Hematopoietic multipotent progenitor cell treated with erythropoietin and hydrocortisone succinate and interleukin-3 and kit ligand, for 17 days (in vitro differentiated cells): ENCODE measurements around the gene STX16.
A peak's percentile ranks its signal among the peaks of the same experiment; 100 is the strongest.
"Not testable (repeated sequence)": the region's sequence is repeated elsewhere in the genome, so short reads cannot be mapped to it uniquely, and the experiment has no call there.

Source experiments
- DNase-seq: peaks from one replicate; pipeline ENCODE4 v3.0.0-alpha.2; 2015; ENCODE audit warnings: low spot score

STX16 gene

GRCh38 chr20:58636396-58636982 is 14.6 kb upstream of the STX16 start:
- DNase-seq = no peak

DNA sequence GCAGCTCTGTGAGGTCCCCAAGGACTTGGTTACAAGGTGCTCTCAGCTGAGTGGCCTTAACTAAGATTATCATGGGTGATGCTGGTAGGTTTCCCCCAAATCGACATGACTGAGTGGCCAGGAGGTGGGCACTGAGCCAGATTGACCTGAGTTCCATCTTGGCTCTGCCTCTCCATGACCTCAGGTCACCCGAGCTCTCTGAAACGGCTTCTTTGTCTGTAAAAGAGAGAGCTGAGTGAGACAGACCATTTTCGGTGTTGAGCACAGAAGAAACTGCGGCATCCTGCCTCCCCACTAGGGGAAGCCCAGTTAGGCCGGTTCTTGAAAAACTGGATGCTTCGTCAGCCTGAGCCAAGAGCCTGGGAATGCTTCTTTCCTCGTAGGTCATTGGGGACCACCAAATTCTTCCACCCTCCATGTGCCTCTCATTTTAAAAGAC is 14.1 kb upstream of the STX16 start:
- no peak for DNase-seq

GRCh38 chr20:58637466-58638213 is 13.4 kb upstream of the STX16 start:
- DNase-seq = no peak

- DNase-seq = no peak
Measured at GRCh38 chr20:58638467-58639181, 12.5 kb upstream of the STX16 start.

DNA sequence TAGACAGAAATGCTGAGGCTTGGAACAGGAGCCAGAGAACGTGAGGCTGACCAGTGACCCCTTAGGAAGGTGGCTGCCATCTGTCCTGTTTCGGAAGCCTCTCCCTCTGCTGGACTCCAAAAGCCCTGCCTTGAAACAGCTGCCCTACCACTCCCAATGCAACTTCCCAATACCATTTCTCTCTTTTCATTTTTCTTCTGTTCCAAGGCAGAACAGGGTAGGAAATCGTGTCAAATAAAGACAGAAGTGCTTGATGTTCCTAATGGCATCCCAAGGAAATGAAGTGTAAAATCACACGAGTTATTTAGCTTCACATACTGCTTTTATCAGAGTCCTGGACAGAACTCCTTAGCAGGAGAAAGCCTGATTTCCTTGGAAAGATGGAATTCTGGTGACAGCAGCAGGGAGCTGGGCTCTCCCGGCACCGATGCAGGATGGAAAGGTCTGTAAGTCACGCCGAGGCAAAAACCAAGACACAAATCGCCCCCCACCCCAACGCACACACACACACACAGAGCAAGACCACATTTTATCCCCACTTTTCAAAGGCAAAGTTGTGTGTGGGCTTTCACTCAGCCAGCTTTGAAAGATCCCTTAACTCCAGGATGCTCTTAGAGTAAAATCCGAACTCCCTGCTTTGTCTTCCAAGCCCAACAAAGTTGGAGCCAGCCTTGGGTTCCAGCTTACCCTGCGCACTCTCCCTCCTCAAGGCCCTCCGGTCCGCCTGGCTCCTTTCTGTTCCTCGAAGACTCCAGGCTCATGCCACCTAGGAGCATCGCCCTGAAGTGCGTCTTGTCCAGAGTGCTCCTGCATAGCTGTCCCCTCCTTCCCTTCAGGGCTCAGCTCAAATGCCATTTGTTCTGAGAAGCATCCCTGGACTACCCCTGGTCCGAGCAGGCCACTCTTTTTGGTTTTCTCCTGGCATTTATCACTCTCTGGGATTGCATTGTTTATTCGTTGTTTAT is 11.6 kb upstream of the STX16 start:
- DNase-seq = no peak

DNA sequence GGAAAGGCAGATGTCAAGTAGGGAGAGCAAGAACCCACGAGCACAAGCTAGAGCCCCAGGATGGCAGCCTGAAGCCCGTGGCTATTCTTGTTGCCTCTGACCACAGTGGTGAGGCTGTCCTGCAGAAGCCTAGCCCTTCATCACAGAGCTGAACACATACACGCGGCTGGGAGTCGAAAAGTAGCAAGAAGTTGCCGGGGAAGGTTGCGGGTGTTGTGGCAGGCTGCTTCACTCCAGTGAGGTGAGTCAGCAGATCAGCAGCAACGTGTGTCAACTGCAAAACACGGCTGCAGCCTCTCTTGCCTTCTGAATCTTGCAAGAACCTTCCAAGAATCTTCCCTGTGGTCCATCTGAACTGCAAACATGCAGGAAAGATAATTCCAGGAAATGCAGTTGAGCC is 10.6 kb upstream of the STX16 start:
- DNase-seq = no peak

DNA sequence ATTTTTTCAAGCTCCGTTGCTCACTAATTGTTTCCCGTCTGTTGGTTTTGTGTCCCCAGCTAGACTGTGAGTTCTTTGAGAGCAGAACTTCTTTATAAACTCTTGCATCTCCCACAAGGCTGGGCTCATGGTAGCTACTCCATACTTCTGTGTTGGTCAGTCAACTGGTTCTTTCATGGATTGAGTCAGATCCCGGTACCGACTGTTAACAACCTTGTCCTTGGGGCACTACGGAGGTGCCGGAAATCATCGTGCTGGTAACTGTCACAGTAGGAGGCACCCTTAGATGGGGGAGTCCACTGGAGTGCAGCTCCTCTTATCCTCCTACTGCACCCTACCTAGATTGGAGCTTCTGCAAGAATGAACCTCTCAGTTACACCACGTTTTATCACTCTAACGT is 8.6 kb upstream of the STX16 start:
- DNase-seq = no peak

DNA sequence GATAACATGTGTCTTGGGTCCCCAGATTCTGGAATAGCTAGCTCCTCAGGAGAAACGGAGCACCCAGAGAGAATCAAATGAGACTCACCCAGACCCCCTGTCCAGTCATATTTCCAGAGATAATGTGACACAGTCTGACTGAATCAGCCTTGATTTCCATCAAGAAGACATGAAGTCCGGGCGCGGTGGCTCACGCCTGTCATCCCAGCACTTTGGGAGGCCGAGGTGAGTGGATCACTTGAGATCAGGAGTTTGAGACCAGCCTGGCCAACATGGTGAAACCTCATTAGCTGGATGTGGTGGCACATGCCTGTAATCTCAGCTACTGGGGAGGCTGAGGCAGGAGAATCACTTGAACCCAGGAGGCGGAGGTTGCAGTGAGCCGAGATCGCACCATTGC is 8.2 kb upstream of the STX16 start:
- DNase-seq = not testable (repeated sequence)

DNA sequence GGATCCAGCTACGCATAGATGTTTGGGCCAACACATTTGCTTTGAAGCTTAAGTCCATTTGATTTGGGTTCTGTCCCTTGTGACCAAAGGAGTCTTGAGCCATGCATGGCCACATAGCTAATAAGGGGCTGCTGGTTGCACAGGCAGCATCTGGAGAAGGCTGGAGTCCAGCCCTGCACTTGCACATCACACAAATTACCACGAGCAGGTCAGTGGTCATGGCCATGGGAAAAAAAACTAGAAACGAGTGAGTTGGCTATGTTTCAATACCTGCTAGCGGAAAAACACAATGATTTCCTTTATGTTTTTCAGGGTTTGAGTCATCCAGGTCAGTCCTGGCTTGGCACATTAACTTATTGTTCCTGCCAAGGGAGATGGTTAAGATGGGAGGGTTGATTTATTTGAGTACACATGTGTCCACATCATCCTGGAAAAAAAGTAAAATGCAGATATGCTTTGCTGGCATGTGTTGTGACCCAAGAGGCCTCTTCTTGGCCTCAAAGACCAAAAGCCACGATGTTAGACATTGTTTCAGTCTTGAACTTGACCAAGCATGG is 5.6 kb upstream of the STX16 start:
- no peak for DNase-seq

DNA sequence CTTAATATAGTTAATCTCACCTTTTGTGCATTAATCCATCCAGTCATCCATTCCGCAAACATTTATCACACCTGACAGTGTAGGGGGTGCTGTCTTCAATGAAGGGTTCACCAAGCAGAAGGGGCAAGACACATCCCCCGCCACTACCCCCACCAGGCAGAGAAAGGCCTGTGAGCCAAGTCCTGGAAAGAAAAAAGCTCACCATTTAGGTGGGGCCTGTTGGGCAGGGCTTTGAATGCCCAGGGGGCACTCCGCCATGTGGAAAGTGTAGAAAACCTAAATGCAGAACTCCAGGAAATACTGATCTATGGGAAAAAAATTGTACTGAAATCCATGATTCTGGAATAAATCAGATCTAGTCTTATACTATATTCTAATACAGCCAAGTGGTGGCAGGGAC is 4.8 kb upstream of the STX16 start:
- DNase-seq = no peak

DNA sequence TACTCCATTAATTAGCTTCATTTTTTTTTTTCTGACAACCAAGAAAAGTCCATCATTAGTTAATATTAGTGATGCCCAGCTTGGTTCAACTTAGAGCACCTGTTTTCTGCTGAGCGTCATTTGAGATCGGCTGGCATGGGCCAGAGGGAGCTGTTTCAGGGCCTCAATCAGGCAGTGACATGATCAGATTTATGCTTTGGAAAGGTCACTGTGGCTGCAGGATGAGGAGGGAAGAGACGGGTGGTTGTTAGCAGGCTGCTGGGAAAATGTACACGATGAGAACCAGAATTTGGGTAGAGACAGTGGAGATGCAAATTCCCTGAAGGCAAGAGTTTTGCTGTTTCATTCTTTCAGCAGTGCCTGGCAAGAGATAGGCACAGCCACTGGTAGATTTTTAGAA is 4.4 kb upstream of the STX16 start:
- DNase-seq = no peak

GRCh38 chr20:58647162-58647795 is 3.8 kb upstream of the STX16 start:
- DNase-seq = no peak

DNA sequence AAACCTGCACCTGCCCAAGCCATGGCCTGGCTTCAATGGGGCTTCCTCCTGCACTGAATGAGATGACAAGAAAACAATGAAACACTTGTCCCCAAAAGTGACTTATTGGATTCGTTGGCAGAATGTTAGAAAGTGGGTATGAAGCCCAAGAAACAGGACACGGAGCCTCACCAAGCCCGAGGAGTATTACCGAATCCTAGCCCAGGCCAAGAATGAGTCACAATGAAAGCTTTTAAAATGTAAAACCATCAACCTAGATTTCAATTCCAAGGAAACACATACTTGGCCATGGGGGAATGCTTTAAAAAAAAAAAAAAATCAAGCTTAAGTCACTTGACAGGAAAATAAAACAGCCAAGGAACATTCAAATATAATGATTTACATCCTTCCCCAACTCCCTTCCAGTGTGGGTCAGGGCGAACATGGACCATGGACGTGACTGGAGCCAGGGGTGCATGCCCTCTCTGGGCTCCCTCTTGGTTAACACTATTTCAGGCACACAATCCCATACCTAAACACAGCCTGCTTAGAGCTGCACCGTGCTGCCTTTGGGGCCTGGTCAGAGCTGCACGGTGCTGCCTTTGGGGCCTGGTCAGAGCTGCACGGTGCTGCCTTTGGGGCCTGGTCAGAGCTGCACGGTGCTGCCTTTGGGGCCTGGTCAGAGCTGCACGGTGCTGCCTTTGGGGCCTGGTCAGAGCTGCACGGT is 3.1 kb upstream of the STX16 start:
- DNase-seq = no peak

- DNase-seq = not testable (repeated sequence)
Measured at GRCh38 chr20:58648502-58648825, 2.6 kb upstream of the STX16 start.

DNA sequence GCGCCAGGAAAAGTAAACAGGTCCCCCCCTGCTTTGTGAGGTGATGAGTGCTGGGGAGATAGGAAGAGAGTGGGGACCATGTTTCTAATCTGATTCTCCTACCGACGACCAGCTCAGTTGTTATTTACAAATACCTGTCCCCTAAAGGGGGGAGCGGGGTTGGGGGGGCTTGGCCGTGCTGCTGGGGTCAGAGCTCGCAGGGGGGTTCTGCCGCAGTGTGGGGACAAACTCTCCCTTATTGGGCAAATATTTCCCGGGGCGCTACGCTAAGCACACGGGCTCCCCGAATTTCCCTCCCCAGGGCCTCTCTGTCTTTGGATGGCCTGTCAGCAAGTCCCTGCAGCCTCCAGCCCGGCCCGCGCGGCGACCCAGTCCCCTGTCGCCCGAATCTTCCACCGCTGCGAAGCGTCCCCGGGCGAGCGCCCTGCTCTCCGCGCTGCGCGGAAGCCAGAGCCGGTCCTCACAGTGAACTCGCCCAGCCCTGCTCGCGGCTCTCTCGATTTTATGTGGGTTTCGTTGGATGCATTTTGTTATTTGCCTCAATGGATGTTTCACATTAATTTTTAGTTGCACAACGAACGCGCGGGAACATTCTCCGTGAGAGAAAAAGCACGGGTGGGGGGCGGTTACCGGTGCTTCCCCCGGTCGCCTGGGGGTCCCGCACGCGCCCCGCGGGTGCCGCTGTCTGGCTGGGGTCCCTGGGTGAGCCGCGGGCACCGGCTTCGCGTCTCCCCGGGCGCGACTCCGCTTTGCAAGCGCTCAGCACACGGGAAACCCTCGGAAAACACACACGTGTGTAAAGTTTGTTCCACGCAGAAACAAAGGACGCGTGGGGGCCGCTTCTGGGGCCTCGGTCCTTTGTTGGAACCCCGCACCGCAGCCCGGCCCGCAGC is 1.5 kb upstream of the STX16 start:
- DNase-seq = no peak

DNA sequence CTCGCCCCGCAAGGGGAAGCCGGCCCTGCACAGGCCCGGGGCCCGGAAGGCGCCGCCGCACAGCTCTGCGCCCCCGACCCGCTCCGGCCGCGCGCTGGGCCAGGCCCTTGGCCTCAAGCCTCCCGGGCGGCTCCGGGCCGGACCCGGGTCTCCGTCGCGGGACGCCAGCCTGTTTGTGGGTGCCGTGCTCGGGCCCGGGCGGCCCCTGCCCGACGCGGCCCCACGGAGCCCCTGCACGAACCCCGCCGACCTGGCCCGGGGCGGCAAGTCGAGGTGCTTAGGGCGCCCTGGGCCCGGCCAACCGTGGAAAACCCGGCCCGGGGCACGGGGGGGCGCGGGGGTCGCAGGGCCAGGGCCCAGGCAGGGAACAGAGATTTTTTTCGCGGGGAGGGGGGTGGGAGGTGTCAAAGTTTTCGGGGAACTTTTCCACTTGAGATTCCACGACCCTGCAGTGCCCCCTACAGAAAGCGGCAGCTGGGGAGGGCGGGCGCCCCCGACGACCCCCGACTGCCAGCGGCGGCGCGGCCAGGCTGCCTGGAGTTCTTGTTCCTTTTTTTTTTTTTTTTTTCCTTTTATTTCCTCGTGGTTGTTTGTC is 805 bp upstream of the STX16 start:
- DNase-seq = no peak

DNA sequence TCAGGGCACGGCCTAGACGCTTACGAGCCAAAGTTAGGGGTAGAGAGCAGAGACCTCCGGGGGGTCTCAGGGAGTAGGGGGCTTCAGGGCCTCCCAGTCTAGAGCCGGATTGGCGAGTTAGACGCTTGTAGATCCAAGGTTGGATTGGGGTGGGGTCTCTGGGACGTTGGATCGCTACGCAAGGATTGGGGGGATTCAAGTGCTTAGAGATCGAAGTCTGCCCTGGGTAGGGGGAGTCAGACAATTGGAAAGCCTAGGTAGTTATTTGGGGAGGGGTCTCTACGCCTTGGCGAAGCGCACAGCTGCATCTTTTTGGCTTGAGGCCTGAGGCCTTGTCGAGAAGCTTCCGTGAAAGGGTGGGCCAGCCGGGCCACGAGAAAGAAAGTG is 469 bp downstream of the STX16 start:
- no peak for DNase-seq

GRCh38 chr20:58651946-58652605 is 993 bp downstream of the STX16 start:
- peak; percentile 77 for DNase-seq
